OCI-LY1 (cell line): ENCODE results near the gene ADAMTS14.

Experiments
- H2AFZ ChIP-seq: fragments of 200-600 bp; sonication (generic), shearing (Covaris generic); 2 replicates; pipeline ENCODE4 v1.6.0; 2014; ENCODE audit warnings: antibody characterized with exemption, mild to moderate bottlenecking, low read length
- H3F3A ChIP-seq: fragments of 200-600 bp; sonication (generic), shearing (Covaris generic); 2 replicates; pipeline ENCODE4 v1.6.0; 2014; ENCODE audit warnings: mild to moderate bottlenecking, antibody characterized with exemption, low read length, moderate library complexity; ENCODE audit not compliant: insufficient read depth
- H3K27ac ChIP-seq: fragments of 200-600 bp; sonication (generic); 2 replicates; pipeline ENCODE4 v1.5.1; 2014; ENCODE audit warnings: low read length, mixed run types, mild to moderate bottlenecking, low read depth; ENCODE audit not compliant: poor library complexity, severe bottlenecking
- H3K27me3 ChIP-seq: fragments of 200-600 bp; sonication (generic); 2 replicates; pipeline ENCODE4 v1.6.0; 2014; ENCODE audit warnings: antibody characterized with exemption, mild to moderate bottlenecking, low read length, moderate library complexity; ENCODE audit not compliant: insufficient read depth
- H3K36me3 ChIP-seq: fragments of 200-600 bp; sonication (generic); 2 replicates; pipeline ENCODE4 v1.6.1; 2014; ENCODE audit warnings: mild to moderate bottlenecking, antibody characterized with exemption, low read length, moderate library complexity, mixed read lengths; ENCODE audit not compliant: insufficient read depth
- H3K4me1 ChIP-seq: fragments of 200-600 bp; sonication (generic); 2 replicates; pipeline ENCODE4 v1.5.1; 2014; ENCODE audit warnings: mild to moderate bottlenecking, low read length, moderate library complexity; ENCODE audit not compliant: insufficient read depth, severe bottlenecking
- H3K4me2 ChIP-seq: fragments of 200-600 bp; sonication (generic), shearing (Covaris generic); 2 replicates; pipeline ENCODE4 v1.6.1; 2014; ENCODE audit warnings: low read length
- H3K4me3 ChIP-seq: fragments of 200-600 bp; sonication (generic); 2 replicates; pipeline ENCODE4 v1.5.1; 2014; ENCODE audit warnings: low read length, low read depth, mild to moderate bottlenecking, mixed read lengths; ENCODE audit not compliant: poor library complexity, severe bottlenecking
- H3K79me2 ChIP-seq: fragments of 200-600 bp; shearing (Covaris generic); 2 replicates; pipeline ENCODE4 v1.6.1; 2016; ENCODE audit warnings: mixed run types, low read length, mixed read lengths; ENCODE audit not compliant: insufficient read depth
- H3K9ac ChIP-seq: fragments of 200-600 bp; sonication (generic), shearing (Covaris generic); 2 replicates; pipeline ENCODE4 v1.6.1; 2014; ENCODE audit warnings: mild to moderate bottlenecking, low read length, mixed read lengths
- H3K9me2 ChIP-seq: fragments of 200-600 bp; sonication (generic), shearing (Covaris generic); 2 replicates; pipeline ENCODE4 v1.6.1; 2014; ENCODE audit warnings: low read depth, mild to moderate bottlenecking, low read length, mixed read lengths
- H3K9me3 ChIP-seq: fragments of 200-600 bp; shearing (Covaris generic); 2 replicates; pipeline ENCODE4 v1.6.1; 2014; ENCODE audit warnings: low read length, mixed read lengths
- H4K20me1 ChIP-seq: fragments of 200-600 bp; sonication (generic), shearing (Covaris generic); 2 replicates; pipeline ENCODE4 v1.6.0; 2016; ENCODE audit warnings: mild to moderate bottlenecking, low read length; ENCODE audit not compliant: insufficient read depth
- CTCF ChIP-seq: fragments of 200-600 bp; sonication (generic), shearing (Covaris generic); IDR thresholded peaks from 2 replicates; pipeline ENCODE4 v1.5.1; 2017; ENCODE audit warnings: mild to moderate bottlenecking, antibody characterized with exemption, low read length, moderate library complexity, mixed read lengths
- EZH2 ChIP-seq: fragments of 200-600 bp; sonication (generic), shearing (Covaris generic); IDR thresholded peaks from 2 replicates; pipeline ENCODE4 v1.8.0; 2017; ENCODE audit warnings: borderline replicate concordance, mixed run types, mild to moderate bottlenecking, antibody characterized with exemption, low read length, moderate library complexity, mixed read lengths

The ADAMTS14 gene

GRCh38 chr10:70806841-70807240 is 134.5 kb downstream of the ADAMTS14 start:
- Histone ChIP-seq H3F3A (no peaks in the 10 kb centered on the region), H2AFZ (no peak overlapping the region), H3K4me1 (no peaks in the 10 kb centered on the region), H3K27ac (no peak overlapping the region), H3K9me2 (no peaks in the 10 kb centered on the region), H3K4me2 (no peak overlapping the region), H3K36me3 (no peaks in the 10 kb centered on the region), H3K27me3 (no peaks in the 10 kb centered on the region; the same call in 1 of the 2 replicates), H3K9me3 (no peaks in the 10 kb centered on the region), H4K20me1 (no peaks in the 10 kb centered on the region), H3K9ac (no peak overlapping the region), H3K4me3 (no peak overlapping the region), H3K79me2 (no peaks in the 10 kb centered on the region)
- TF ChIP-seq EZH2 (no peak), CTCF (no peak)

GRCh38 chr10:70807556-70807955 is 135.2 kb downstream of the ADAMTS14 start:
- Histone ChIP-seq H3K27me3 (no peaks in the 10 kb centered on the region; the same call in 1 of the 2 replicates), H3K9me3 (no peaks in the 10 kb centered on the region), H3K9ac (no peak overlapping the region), H3K4me2 (no peak overlapping the region), H3K4me3 (no peak overlapping the region), H3K79me2 (no peaks in the 10 kb centered on the region), H3K9me2 (no peaks in the 10 kb centered on the region), H4K20me1 (no peaks in the 10 kb centered on the region), H3F3A (no peaks in the 10 kb centered on the region), H3K27ac (no peak overlapping the region), H3K36me3 (no peaks in the 10 kb centered on the region), H3K4me1 (no peaks in the 10 kb centered on the region), H2AFZ (no peak overlapping the region)
- TF ChIP-seq CTCF (no peak), EZH2 (no peak)

- no peak overlapping the region for H3K4me3 ChIP-seq
- H3K9ac ChIP-seq: no peak overlapping the region
- H3K36me3 ChIP-seq: no peaks in the 10 kb centered on the region
- H3K4me2 ChIP-seq: no peak overlapping the region
- H3F3A ChIP-seq: no peaks in the 10 kb centered on the region
- H3K9me2 ChIP-seq: no peaks in the 10 kb centered on the region
- H3K27ac ChIP-seq: no peak overlapping the region
- H3K79me2 ChIP-seq: no peaks in the 10 kb centered on the region
- no peaks in the 10 kb centered on the region for H3K9me3 ChIP-seq
- no peak overlapping the region for H2AFZ ChIP-seq
- TF ChIP-seq CTCF (no peak), EZH2 (no peak)
- no peaks in the 10 kb centered on the region for H3K4me1 ChIP-seq
- no peaks in the 10 kb centered on the region for H3K27me3 ChIP-seq
- no peaks in the 10 kb centered on the region for H4K20me1 ChIP-seq
These were observed 136.8 kb downstream of the ADAMTS14 start for GRCh38 chr10:70809011-70809611.
